Tibial artery (tissue), 4 donors: ENCODE data around the gene KCNK3.

Experiments
- DNase-seq, 2 donors: peaks; one replicate each; pipeline ENCODE4 v3.0.0-alpha.2; 2019
- H3K27ac ChIP-seq, 2 donors: fragments of 200-600 bp; sonication (generic) in 1 of 2; 1 replicate in 1 of 2; 2 replicates in 1 of 2; pipeline ENCODE4 v1.5.1; 2018 to 2019; ENCODE audit warnings: mild to moderate bottlenecking in 1 of 2
- H3K27me3 ChIP-seq, 2 donors: fragments of 200-600 bp; sonication (generic) in 1 of 2; one replicate each; pipeline versions ENCODE4 v1.5.1 to v1.6.0; 2016 to 2019
- H3K36me3 ChIP-seq, 3 donors: fragments of 200-600 bp; sonication (generic) in 2 of 3; one replicate each; pipeline ENCODE4 v1.5.1; 2016 to 2019; ENCODE audit warnings: mild to moderate bottlenecking in 2 of 3
- H3K4me1 ChIP-seq, 4 donors: fragments of 200-600 bp; sonication (generic) in 2 of 4; 1 replicate in 3 of 4; 2 replicates in 1 of 4; pipeline ENCODE4 v1.5.1; 2016 to 2019
- H3K4me3 ChIP-seq, 2 donors: fragments of 200-600 bp; sonication (generic) in 1 of 2; 1 replicate in 1 of 2; 2 replicates in 1 of 2; pipeline ENCODE4 v1.5.1; 2018 to 2019; ENCODE audit warnings: mild to moderate bottlenecking in 2 of 2
- H3K9me3 ChIP-seq, 3 donors: fragments of 200-600 bp; sonication (generic) in 1 of 3; one replicate each; pipeline ENCODE4 v1.5.1; 2016 to 2019
- intact Hi-C: fragments of 100-400 bp; cut with DNase I; formaldehyde crosslinking; loops from one replicate; pipeline ENCODE4 v1.15.0; 2023; ENCODE audit warnings: low total_unique reads
- TF ChIP-seq, protein P1 (sequence below), 2 experiments: fragments of 200-600 bp in 1 of 2; fragments of 450-650 bp in 1 of 2; IDR thresholded peaks; one replicate each; pipeline ENCODE4 v1.5.1; 2017 to 2019; ENCODE audit warnings: antibody characterized with exemption in 2 of 2, mild to moderate bottlenecking in 1 of 2, moderate library complexity in 1 of 2

Gene KCNK3

GRCh38 chr2:26692279-26692896, at the start of gene KCNK3:
Gene KCNK3 (plus strand): TSS chr2:26692722. CDS start chr2:26692876, 154 bp downstream.
- TF ChIP-seq, protein P1, sequence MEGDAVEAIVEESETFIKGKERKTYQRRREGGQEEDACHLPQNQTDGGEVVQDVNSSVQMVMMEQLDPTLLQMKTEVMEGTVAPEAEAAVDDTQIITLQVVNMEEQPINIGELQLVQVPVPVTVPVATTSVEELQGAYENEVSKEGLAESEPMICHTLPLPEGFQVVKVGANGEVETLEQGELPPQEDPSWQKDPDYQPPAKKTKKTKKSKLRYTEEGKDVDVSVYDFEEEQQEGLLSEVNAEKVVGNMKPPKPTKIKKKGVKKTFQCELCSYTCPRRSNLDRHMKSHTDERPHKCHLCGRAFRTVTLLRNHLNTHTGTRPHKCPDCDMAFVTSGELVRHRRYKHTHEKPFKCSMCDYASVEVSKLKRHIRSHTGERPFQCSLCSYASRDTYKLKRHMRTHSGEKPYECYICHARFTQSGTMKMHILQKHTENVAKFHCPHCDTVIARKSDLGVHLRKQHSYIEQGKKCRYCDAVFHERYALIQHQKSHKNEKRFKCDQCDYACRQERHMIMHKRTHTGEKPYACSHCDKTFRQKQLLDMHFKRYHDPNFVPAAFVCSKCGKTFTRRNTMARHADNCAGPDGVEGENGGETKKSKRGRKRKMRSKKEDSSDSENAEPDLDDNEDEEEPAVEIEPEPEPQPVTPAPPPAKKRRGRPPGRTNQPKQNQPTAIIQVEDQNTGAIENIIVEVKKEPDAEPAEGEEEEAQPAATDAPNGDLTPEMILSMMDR (IDR thresholded peaks at IDR 0.05) = no peak
- Histone ChIP-seq H3K27me3 (peaks cover 0 to 6% of the 10 kb centered on the region in 2 donors), H3K36me3 (no peaks in the 10 kb centered on the region), H3K27ac (peak within 1 kb of the TSS; percentile 78 to 87), H3K9me3 (no peaks in the 10 kb centered on the region), H3K4me1 (peaks cover 0 to 40% (median 29%) of the 10 kb centered on the region in 4 donors), H3K4me3 (peak within 1 kb of the TSS; percentile 54 to 56)
- peak; percentile 46 to 90 for DNase-seq
- intact Hi-C loops = no loop called here

DNA sequence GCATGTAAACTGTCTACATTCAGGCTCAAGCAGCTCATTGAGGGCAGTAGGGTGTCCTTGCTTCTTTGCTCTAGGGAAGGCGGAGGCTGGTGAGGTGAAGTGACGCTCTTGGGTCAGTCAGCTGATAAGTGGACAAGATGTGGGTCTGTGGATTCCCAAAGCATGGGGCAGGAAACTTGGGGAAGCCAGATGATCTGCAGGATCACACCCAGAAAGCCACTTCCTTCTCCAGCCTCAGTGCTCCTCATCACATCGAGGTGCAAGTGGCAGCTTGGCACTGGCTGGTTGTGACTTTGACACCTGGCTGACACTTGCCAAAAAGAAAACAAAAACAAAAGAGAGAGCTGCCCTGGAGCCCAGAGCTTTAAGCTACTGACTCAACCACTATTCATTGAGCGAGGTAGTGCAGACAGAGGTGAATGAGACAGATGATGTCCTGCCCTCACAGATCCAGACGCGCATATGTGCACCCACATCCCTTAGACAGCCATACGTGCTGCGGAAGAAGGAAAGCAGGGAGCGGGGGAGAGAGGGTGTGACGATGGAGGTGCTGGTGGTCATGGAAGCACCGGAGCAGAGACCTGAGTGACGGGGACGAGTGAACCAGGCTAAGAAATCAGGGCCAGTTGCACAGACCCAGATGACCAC, 48.2 kb upstream of the KCNK3 start:
- H3K27me3 ChIP-seq = peaks cover 0 to 8% of the 10 kb centered on the region in 2 donors
- no peak for DNase-seq

GRCh38 chr2:26645762-26646161, 46.8 kb upstream of the KCNK3 start:
- H3K36me3 ChIP-seq = no peaks in the 10 kb centered on the region
- peaks cover 0 to 8% of the 10 kb centered on the region in 2 donors for H3K27me3 ChIP-seq
- no peaks in the 10 kb centered on the region for H3K9me3 ChIP-seq
- TF ChIP-seq, protein P1 (IDR thresholded peaks at IDR 0.05) = no peak
- H3K4me1 ChIP-seq = peaks cover 0 to 7% (median under 1%) of the 10 kb centered on the region in 4 donors
- H3K27ac ChIP-seq = no peak overlapping the region
- intact Hi-C loops = no loop called here
- H3K4me3 ChIP-seq = no peak overlapping the region
- no peak for DNase-seq

More for the DNA sequence above, 48.2 kb upstream of the KCNK3 start:
- TF ChIP-seq, protein P1 (IDR thresholded peaks at IDR 0.05) = no peak
- Histone ChIP-seq H3K27ac (no peak overlapping the region), H3K9me3 (no peaks in the 10 kb centered on the region), H3K4me1 (peaks cover 0 to 4% (median 0%) of the 10 kb centered on the region in 4 donors), H3K4me3 (no peak overlapping the region), H3K36me3 (no peaks in the 10 kb centered on the region)
- intact Hi-C loops = no loop called here

- H3K4me1 ChIP-seq = peaks cover 0 to 7% (median 2%) of the 10 kb centered on the region in 4 donors
- TF ChIP-seq, protein P1 (IDR thresholded peaks at IDR 0.05) = no peak
- H3K27me3 ChIP-seq = peaks cover 0 to under 1% of the 10 kb centered on the region in 2 donors
- no peak overlapping the region for H3K4me3 ChIP-seq
- no peak overlapping the region for H3K27ac ChIP-seq
- no peaks in the 10 kb centered on the region for H3K9me3 ChIP-seq
- intact Hi-C loops = no loop called here
- DNase-seq = peak in 1 of 2 donors; percentile 51
- no peaks in the 10 kb centered on the region for H3K36me3 ChIP-seq
These were observed 45.4 kb upstream of the KCNK3 start for GRCh38 chr2:26646986-26647672.

DNA sequence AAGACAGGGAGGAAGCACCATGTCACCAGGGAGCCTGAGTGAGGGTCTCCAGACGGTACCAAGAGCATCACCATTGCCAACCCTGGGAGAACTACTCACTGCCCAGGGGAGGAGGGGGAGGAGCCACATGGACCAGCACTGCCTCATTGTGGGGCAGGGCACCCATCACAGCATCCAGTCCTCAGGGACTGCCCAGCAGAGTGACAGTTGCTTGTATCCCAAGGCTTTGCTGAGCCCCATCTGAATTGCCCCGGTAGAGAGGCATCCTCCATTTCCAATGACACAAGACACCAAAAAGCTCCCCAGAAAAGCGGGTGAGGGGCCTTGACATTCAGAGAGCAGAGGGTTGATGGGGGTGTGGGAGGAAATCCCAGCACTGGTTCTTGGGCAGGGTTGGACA, 44.5 kb upstream of the KCNK3 start:
- Histone ChIP-seq H3K27me3 (no peaks in the 10 kb centered on the region), H3K4me1 (peaks cover 0 to 7% (median 2%) of the 10 kb centered on the region in 4 donors), H3K4me3 (no peak overlapping the region), H3K36me3 (no peaks in the 10 kb centered on the region), H3K27ac (no peak overlapping the region), H3K9me3 (no peaks in the 10 kb centered on the region)
- TF ChIP-seq, protein P1 (IDR thresholded peaks at IDR 0.05) = no peak
- peak in 1 of 2 donors; percentile 43 for DNase-seq
- intact Hi-C loops = no loop called here
